ENCODE data around the gene FOXD4L1.
"Not testable (repeated sequence)": the region's sequence is repeated elsewhere in the genome, so short reads cannot be mapped to it uniquely, and the experiment has no call there.

- TF ChIP-seq ZNF274 (IDR thresholded peaks at IDR 0.05; ENCODE audit: low read depth, low read length); YY1 (IDR thresholded peaks at IDR 0.05; ENCODE audit: insufficient read depth, insufficient read length); SUZ12 (IDR thresholded peaks at IDR 0.05; ENCODE audit: extremely low read depth, insufficient read depth, insufficient read length): not testable (repeated sequence)
Observed at GRCh38 chr2:113540834-113541203, 42.4 kb downstream of the FOXD4L1 start.

Measured in NT2/D1 (cell line).